Measurements from ENCODE around the gene SCYGR2.
A peak's percentile ranks its signal among the peaks of the same experiment; 100 is the strongest.

The SCYGR2 gene

DNA sequence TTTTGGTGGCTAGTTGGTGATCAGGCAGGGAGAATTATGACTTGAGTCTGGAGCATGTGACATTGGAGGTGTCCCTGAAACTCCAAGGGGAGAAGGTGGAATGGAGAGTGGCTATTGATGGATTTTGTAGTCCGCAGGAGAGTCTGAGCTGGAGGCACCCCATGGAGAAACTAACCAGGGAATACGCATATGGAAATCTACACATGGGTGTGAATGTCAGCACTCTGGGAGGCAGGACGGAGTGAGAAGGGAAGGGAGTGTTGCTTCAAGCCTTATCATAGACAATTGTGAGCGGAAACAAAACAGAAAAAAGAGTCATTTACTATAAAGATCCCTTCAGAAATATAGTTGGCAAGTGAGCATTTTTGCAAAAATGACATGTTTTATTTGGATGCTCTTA, 17.9 kb downstream of the SCYGR2 start:
- no peak for DNase-seq (ENCODE audit: low read depth)
- TF ChIP-seq, protein P1, sequence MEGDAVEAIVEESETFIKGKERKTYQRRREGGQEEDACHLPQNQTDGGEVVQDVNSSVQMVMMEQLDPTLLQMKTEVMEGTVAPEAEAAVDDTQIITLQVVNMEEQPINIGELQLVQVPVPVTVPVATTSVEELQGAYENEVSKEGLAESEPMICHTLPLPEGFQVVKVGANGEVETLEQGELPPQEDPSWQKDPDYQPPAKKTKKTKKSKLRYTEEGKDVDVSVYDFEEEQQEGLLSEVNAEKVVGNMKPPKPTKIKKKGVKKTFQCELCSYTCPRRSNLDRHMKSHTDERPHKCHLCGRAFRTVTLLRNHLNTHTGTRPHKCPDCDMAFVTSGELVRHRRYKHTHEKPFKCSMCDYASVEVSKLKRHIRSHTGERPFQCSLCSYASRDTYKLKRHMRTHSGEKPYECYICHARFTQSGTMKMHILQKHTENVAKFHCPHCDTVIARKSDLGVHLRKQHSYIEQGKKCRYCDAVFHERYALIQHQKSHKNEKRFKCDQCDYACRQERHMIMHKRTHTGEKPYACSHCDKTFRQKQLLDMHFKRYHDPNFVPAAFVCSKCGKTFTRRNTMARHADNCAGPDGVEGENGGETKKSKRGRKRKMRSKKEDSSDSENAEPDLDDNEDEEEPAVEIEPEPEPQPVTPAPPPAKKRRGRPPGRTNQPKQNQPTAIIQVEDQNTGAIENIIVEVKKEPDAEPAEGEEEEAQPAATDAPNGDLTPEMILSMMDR (IDR thresholded peaks at IDR 0.05; ENCODE audit: low read depth, low read length, missing control alignments): no peak
- H3K4me3 ChIP-seq (ENCODE audit: low read depth, low read length): no peak overlapping the region

DNA sequence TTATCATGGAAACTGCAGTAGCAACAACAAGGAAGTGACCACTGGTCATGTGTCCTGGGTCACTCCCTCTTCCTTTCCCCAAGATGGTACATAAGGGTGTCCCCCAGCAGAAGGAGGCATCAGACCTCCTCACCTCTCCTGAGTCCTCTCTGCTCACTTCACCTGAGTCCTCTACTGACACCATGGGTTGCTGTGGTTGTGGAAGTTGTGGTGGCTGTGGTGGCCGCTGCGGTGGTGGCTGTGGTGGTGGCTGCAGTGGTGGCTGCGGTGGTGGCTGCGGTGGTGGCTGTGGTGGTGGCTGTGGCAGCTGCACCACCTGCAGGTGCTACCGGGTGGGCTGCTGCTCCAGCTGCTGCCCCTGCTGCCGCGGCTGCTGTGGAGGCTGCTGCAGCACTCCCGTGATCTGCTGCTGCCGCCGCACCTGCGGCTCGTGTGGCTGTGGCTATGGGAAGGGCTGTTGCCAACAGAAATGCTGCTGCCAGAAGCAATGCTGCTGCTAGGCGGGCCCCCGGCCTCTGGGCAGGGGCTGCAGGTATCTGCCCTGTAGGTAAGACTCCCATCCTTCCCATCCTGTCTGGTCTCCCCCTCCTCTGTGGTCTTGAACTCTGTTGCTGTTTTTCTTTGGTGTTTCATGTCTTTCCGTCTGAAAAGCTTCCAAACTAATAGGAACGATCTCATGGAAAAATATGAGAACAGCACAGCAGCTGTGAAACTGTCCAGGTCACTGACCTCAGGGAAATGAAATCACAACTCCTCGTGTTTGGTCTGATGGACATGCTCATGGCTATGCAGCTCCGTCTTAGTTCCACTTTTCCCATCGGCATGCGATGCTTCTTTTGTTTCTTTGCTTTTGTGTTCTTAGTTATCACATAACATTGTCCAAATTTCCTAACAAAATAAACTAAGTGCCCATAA, 18.9 kb downstream of the SCYGR2 start, which contains the start of gene SCYGR4:
Gene SCYGR4 (plus strand): TSS at position 183 of the 915 bp plus-strand sequence. CDS start 0 bp downstream, at position 183.
- TF ChIP-seq, protein P1 (IDR thresholded peaks at IDR 0.05; ENCODE audit: low read depth, low read length, missing control alignments): no peak
- DNase-seq (ENCODE audit: low read depth): no peak
- no peak within 1 kb of the TSS for H3K4me3 ChIP-seq (ENCODE audit: low read depth, low read length)

DNA sequence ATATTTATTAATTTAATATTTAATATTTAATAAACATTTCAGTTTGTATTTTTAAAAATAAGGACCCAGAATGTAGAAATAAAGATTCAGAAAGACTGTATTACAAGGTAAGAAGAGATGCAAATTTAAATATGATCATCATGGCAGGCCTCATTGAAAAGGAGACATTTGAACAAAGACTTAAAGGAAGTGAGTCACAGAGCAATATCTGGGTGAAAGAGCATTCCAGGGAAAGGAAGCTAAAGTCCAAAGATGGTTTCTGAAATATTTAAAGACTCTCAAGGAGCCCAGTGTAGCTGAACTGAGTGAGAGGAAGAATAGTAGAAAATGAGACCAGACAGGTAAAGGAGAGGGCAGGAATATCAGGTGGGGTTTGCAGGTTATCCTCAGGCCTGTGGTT, 24.5 kb downstream of the SCYGR2 start:
- DNase-seq (ENCODE audit: low read depth): no peak
- no peak overlapping the region for H3K4me3 ChIP-seq (ENCODE audit: low read depth, low read length)
- TF ChIP-seq, protein P1 (IDR thresholded peaks at IDR 0.05; ENCODE audit: low read depth, low read length, missing control alignments): no peak

DNA sequence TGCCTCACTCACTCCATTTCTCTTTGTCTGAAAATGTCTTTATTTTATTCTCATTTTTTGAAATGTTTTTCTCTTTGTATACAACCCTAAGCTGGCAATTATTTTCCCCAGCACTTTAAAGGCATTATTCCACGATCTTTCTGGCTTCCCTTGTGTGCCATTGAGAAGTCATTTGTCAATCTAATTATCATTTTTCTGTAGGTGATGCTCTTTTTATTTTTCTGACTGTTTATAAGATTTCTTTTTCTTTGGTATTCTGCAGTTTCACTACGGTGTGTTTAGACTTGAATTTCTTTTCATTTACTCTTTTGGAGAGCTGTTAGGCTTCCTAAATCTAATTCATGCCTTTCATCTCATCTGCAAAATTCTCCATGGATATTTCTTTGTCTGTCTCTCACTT, 26.7 kb downstream of the SCYGR2 start:
- no peak overlapping the region for H3K4me3 ChIP-seq (ENCODE audit: low read depth, low read length)
- DNase-seq (ENCODE audit: low read depth): no peak
- TF ChIP-seq, protein P1 (IDR thresholded peaks at IDR 0.05; ENCODE audit: low read depth, low read length, missing control alignments): no peak

DNA sequence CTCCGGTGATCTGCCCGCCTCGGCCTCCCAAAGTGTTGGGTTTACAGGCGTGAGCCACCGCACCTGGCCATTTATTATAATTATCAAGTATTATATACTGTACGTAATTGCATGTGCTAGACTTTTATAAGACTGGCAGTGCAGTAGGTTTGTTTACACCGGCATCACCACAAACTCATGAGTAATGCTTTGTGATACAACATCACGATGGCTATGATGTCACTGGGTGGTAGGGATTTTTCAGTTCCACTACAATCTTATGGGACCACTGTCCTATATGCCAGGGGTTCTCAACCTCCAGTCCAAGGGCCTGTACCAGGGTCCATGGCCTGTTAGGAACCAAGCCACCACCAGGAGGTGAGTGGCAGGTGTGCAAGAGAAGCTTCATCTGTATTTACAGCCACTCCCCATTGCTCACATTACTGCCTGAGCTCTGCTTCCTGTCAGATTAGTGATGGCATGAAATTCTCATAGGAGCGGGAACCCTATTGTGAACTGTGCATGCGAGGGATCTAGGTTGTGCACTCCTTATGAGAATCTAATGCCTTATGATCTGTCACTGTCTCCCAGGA, 28.0 kb downstream of the SCYGR2 start:
- DNase-seq (ENCODE audit: low read depth): no peak
- H3K4me3 ChIP-seq (ENCODE audit: low read depth, low read length): no peak overlapping the region
- TF ChIP-seq, protein P1 (IDR thresholded peaks at IDR 0.05; ENCODE audit: low read depth, low read length, missing control alignments): no peak

DNA sequence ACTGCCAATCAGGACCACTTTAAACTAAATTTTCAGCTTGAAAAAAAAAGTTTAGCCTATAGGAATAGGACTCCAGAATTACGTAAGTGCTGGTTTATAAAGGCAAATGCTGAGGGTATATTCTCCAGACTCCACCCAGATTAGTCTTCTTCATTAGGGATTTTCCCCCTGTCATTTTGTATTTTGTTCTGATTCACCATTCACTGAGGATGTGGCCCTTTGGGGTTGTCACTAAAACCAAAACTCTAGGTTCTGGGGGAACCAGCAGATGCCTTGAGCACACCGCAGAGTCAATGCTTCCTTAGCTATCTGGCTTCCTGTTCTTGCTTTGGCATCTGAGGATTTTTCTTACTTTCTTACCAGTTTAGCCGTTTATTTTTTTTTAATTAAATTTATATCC, 29.1 kb downstream of the SCYGR2 start:
- peak; percentile 29 for DNase-seq (ENCODE audit: low read depth)
- TF ChIP-seq, protein P1 (IDR thresholded peaks at IDR 0.05; ENCODE audit: low read depth, low read length, missing control alignments): no peak
- H3K4me3 ChIP-seq (ENCODE audit: low read depth, low read length): no peak overlapping the region

All from GM12864 (cell line).